Measurements from ENCODE around the gene ECSCR.

- TF ChIP-seq POLR2AphosphoS5 (IDR thresholded peaks at IDR 0.05; ENCODE audit: low read depth, low read length) (no peak), POLR2A (IDR thresholded peaks at IDR 0.05; ENCODE audit: low read depth, low read length) (no peak)
Measured at GRCh38 chr5:139445325-139446170, 17.0 kb downstream of the ECSCR start.
